ENCODE measurements around the gene IQCK. TPM values are rescaled to one million over a fixed set of nuclear protein-coding genes. Genes with fewer than 3 reads are reported as not detected.

Gene IQCK
- polyA plus RNA-seq, 2 of the 4 experiments (the other 2 are of a cell fraction), result 10.3 to 15.6 TPM

- Histone ChIP-seq H3K4me3 (no peak overlapping the region), H3K4me1 (no peaks in the 10 kb centered on the region), H3K4me2 (no peak overlapping the region), H3K9me3 (no peaks in the 10 kb centered on the region), H3K27ac (no peak overlapping the region)
- no peak for TF ChIP-seq NR3C1 (IDR thresholded peaks at IDR 0.05)
- no peak for TF ChIP-seq SMC3 (IDR thresholded peaks at IDR 0.05)
- TF ChIP-seq RNF2 (IDR thresholded peaks at IDR 0.05; ENCODE audit: borderline replicate concordance, low read depth), result no peak
- TF ChIP-seq EHMT2 (IDR thresholded peaks at IDR 0.05; ENCODE audit: low read depth), result no peak
- TF ChIP-seq HDAC2 (IDR thresholded peaks at IDR 0.05), result no peak
- TF ChIP-seq CBX8 (IDR thresholded peaks at IDR 0.05), result no peak
- TF ChIP-seq BCL3 (IDR thresholded peaks at IDR 0.05), result no peak
- no peak for TF ChIP-seq MAFK (IDR thresholded peaks at IDR 0.05; ENCODE audit: partially characterized antibody)
- no peak for TF ChIP-seq FOSB (CRISPR knock-in tag; IDR thresholded peaks at IDR 0.05)
- ChIA-PET POLR2A (no interaction called here), CTCF (no interaction called here)
- DNase-seq (ENCODE audit: low read depth in 1 of 2, low spot score in 1 of 2), result no peak
- WGBS (ENCODE audit: missing lambda C conversion rate), result 83% methylated on average over 4 of the region's 4 CpGs
- no peak for FAIRE-seq
- no peak for ATAC-seq
These were observed 51.2 kb downstream of the IQCK start for GRCh38 chr16:19769239-19769638.

GRCh38 chr16:19771040-19771439, 53.0 kb downstream of the IQCK start:
- ATAC-seq (no peak), FAIRE-seq (no peak)
- H3K27ac ChIP-seq, result no peak overlapping the region

More at GRCh38 chr16:19771040-19771439, 53.0 kb downstream of the IQCK start:
- 84% methylated on average over 3 of the region's 3 CpGs for WGBS (ENCODE audit: missing lambda C conversion rate)
- Histone ChIP-seq H3K4me2 (no peak overlapping the region), H3K4me1 (peaks cover 4% of the 10 kb centered on the region; the same call in 1 of the 3 replicates), H3K4me3 (no peak overlapping the region), H3K9me3 (no peaks in the 10 kb centered on the region)
- TF ChIP-seq KDM5A (IDR thresholded peaks at IDR 0.05), result no peak
- TF ChIP-seq MAZ (IDR thresholded peaks at IDR 0.05; ENCODE audit: borderline replicate concordance, low read depth, low read length), result no peak
- TF ChIP-seq EHMT2 (IDR thresholded peaks at IDR 0.05; ENCODE audit: low read depth), result no peak
- TF ChIP-seq SREBF2 (IDR thresholded peaks at IDR 0.05), result no peak
- no peak for TF ChIP-seq TP53 (CRISPR knock-in tag; IDR thresholded peaks at IDR 0.05)
- TF ChIP-seq NPAS2 (CRISPR knock-in tag; IDR thresholded peaks at IDR 0.05; ENCODE audit: borderline replicate concordance), result no peak
- TF ChIP-seq HOXB5 (CRISPR knock-in tag; IDR thresholded peaks at IDR 0.05), result no peak
- TF ChIP-seq HES2 (IDR thresholded peaks at IDR 0.05), result no peak
- TF ChIP-seq ZFP36 (IDR thresholded peaks at IDR 0.05; ENCODE audit: borderline replicate concordance, partially characterized antibody), result no peak
- no peak for TF ChIP-seq RAD21 (conservative IDR thresholded peaks at IDR 0.05 in 1 of 2, IDR thresholded peaks at IDR 0.05 in 1 of 2)
- TF ChIP-seq REST (IDR thresholded peaks at IDR 0.05), result no peak
- no peak for TF ChIP-seq MYC (IDR thresholded peaks at IDR 0.05; ENCODE audit: borderline replicate concordance, low read length)
- TF ChIP-seq E2F6 (IDR thresholded peaks at IDR 0.05; ENCODE audit: borderline replicate concordance, low read depth), result no peak
- no peak for TF ChIP-seq ZC3H11A (IDR thresholded peaks at IDR 0.05)
- ChIA-PET CTCF (interaction anchor here (0.6 to 1.3 kb wide), 2 partner anchors 111 to 214 kb away, joined by 3 read pairs; no protein-coding TSS in a partner anchor), POLR2A (no interaction called here)
- DNase-seq (ENCODE audit: low read depth in 1 of 2, low spot score in 1 of 2), result no peak

Measured in A549 (cell line).